ENCODE measurements around the gene ZNF292.

Gene ZNF292

GRCh38 chr6:87180105-87180728, 24.9 kb downstream of the ZNF292 start:
- no peak for DNase-seq (ENCODE audit: low read depth)

GRCh38 chr6:87181903-87182302, 26.5 kb downstream of the ZNF292 start:
- no peak for DNase-seq (ENCODE audit: low read depth)
- TF ChIP-seq CTCF (conservative IDR thresholded peaks at IDR 0.05; ENCODE audit: low read length), result no peak
- H3K4me3 ChIP-seq (ENCODE audit: low read length), result no peak overlapping the region

More at GRCh38 chr6:87180105-87180728, 24.9 kb downstream of the ZNF292 start:
- H3K4me3 ChIP-seq (ENCODE audit: low read length), result no peak overlapping the region
- no peak for TF ChIP-seq CTCF (conservative IDR thresholded peaks at IDR 0.05; ENCODE audit: low read length)

GRCh38 chr6:87182321-87182720, 27.0 kb downstream of the ZNF292 start:
- DNase-seq (ENCODE audit: low read depth), result no peak
- TF ChIP-seq CTCF (conservative IDR thresholded peaks at IDR 0.05; ENCODE audit: low read length), result no peak
- H3K4me3 ChIP-seq (ENCODE audit: low read length), result no peak overlapping the region

- H3K4me3 ChIP-seq (ENCODE audit: low read length), result no peak overlapping the region
- DNase-seq (ENCODE audit: low read depth), result no peak
- no peak for TF ChIP-seq CTCF (conservative IDR thresholded peaks at IDR 0.05; ENCODE audit: low read length)
Observed at GRCh38 chr6:87182940-87183339, 27.6 kb downstream of the ZNF292 start.

- DNase-seq (ENCODE audit: low read depth), result peak; percentile 34
- TF ChIP-seq CTCF (conservative IDR thresholded peaks at IDR 0.05; ENCODE audit: low read length), result no peak
- H3K4me3 ChIP-seq (ENCODE audit: low read length), result no peak overlapping the region
Observed at GRCh38 chr6:87183687-87184086, 28.3 kb downstream of the ZNF292 start.

- H3K4me3 ChIP-seq (ENCODE audit: low read length), result no peak overlapping the region
- TF ChIP-seq CTCF (conservative IDR thresholded peaks at IDR 0.05; ENCODE audit: low read length), result no peak
- no peak for DNase-seq (ENCODE audit: low read depth)
Observed at GRCh38 chr6:87184762-87185250, 29.4 kb downstream of the ZNF292 start.

- no peak for TF ChIP-seq CTCF (conservative IDR thresholded peaks at IDR 0.05; ENCODE audit: low read length)
- no peak for DNase-seq (ENCODE audit: low read depth)
Observed at GRCh38 chr6:87196275-87196842, 41.0 kb downstream of the ZNF292 start.

More at GRCh38 chr6:87196275-87196842, 41.0 kb downstream of the ZNF292 start:
- no peak overlapping the region for H3K4me3 ChIP-seq (ENCODE audit: low read length)

Data from AG10803 (cell line).